Heart right ventricle (tissue), 16 donors: ENCODE measurements around the gene SCP2. TPM values are rescaled to one million over a fixed set of nuclear protein-coding genes. Genes with fewer than 3 reads are reported as not detected.

Experiments
- ATAC-seq, 8 donors: fragments of 200-7000 bp; cut with Tn5 transposase; one replicate each; pipeline ENCODE4 v1.9.1; 2020; ENCODE audit warnings: mild to moderate bottlenecking in 8 of 8, moderate library complexity in 8 of 8, moderate number of reproducible peaks in 1 of 8
- DNase-seq, 2 donors: peaks; one replicate each; pipeline ENCODE4 v3.0.0-alpha.2; 2020
- H3K27ac ChIP-seq, 10 donors: fragments of 200-600 bp; sonication (generic) in 2 of 10; one replicate each; pipeline versions ENCODE4 v1.5.0 to v1.8.0; 2020 to 2022; ENCODE audit warnings: mild to moderate bottlenecking in 3 of 10
- H3K27me3 ChIP-seq, 7 donors: fragments of 200-600 bp; one replicate each; pipeline ENCODE4 v1.8.0; 2021 to 2022; ENCODE audit warnings: mild to moderate bottlenecking in 2 of 7
- H3K36me3 ChIP-seq, 9 donors: fragments of 200-600 bp; sonication (generic) in 1 of 9; one replicate each; pipeline versions ENCODE4 v1.5.0 to v1.8.0; 2020 to 2022; ENCODE audit warnings: mild to moderate bottlenecking in 2 of 9
- H3K4me1 ChIP-seq, 9 donors: fragments of 200-600 bp; sonication (generic) in 1 of 9; one replicate each; pipeline versions ENCODE4 v1.5.0 to v1.8.0; 2020 to 2022; ENCODE audit warnings: mild to moderate bottlenecking in 4 of 9
- H3K4me3 ChIP-seq, 10 donors: fragments of 200-600 bp; sonication (generic) in 2 of 10; one replicate each; pipeline versions ENCODE4 v1.5.0 to v1.8.0; 2020 to 2022; ENCODE audit warnings: mild to moderate bottlenecking in 7 of 10, moderate library complexity in 2 of 10
- H3K9me3 ChIP-seq, 11 donors: fragments of 200-600 bp in 10 of 11; sonication (generic) in 2 of 11; one replicate each; pipeline versions ENCODE4 v1.5.0 to v1.8.0; 2013 to 2022; ENCODE audit warnings: mild to moderate bottlenecking in 2 of 11, control low read depth in 1 of 11, moderate library complexity in 1 of 11
- WGBS, 2 donors: extraction: QIAGEN DNeasy Blood & Tissue Kit; methylation state at CpG; one replicate each; pipeline ENCODE4 v1.1.7; 2013; ENCODE audit warnings: inconsistent platforms in 1 of 2; 5-methylcytosine and 5-hydroxymethylcytosine counted together
- intact Hi-C, 10 donors: fragments of 100-400 bp; cut with DNase I; formaldehyde crosslinking; loops; one replicate each; pipeline versions ENCODE4 v1.11.1 to v1.14.2; 2022
- polyA plus RNA-seq, 2 donors: library from polyadenylated mRNA; stranded (reverse); fragments of 200-250 nt; gene quantifications; one replicate each; pipeline ENCODE4 v1.2.3, GENCODE V29; 2013
- total RNA-seq, 10 donors: library from RNA; stranded (reverse); fragmentation: NEBNext Ultra II Directional in 3 of 10; extraction: Animal tissue kit (Norgen Biotek cat#: 25700) in 3 of 10; gene quantifications; one replicate each; pipeline versions ENCODE4 v1.2.1 to v1.2.4, GENCODE V29; 2021 to 2023
- TF ChIP-seq, protein P1 (sequence below), 9 donors: fragments of 200-600 bp; sonication (generic) in 2 of 9; IDR thresholded peaks; one replicate each; pipeline versions ENCODE4 v1.5.0 to v1.8.0; 2021 to 2022; ENCODE audit warnings: antibody characterized with exemption in 9 of 9, mild to moderate bottlenecking in 5 of 9, moderate library complexity in 1 of 9
- donor health status: Arrhythmogenic right ventricular cardiomyopathy.
- donor health status: ischemic (EF 13 %, LVEDD 7.1; RV severe dilation, severe dysfunction).
- donor health status: healthy with polysubstance abuse.
- donor health status: DM: no; HTN: yes; CAD: no.
- donor health status: DM: no; HTN: no; CAD: no.
- donor health status: ischemic (EF 25% LVEDD 6.9; RV normal size, moderate dysfunction).
- donor health status: ischemic (EF 25% LVEDD 5.7; RV mildly dilated, moderate dysfunction).
- donor health status: healthy.
- donor health status: DM: yes; HTN: yes; CAD: no.
- donor health status: Ischemic cardiomyopathy.
- donor health status: ischemic (EF 35%, LVEDD 5.7; RV mildly dilated, moderate dysfunction).
- donor health status: nonischemic (EF 11% LVEDD 7.7; RV severe dilation, severe dysfunction).
- donor health status: DM: yes; HTN: yes; CAD: no.
- donor health status: PGD.
- donor health status: ischemic (EF 29% LVEDD 5.4; RV normal size, mild dysfunction).
- donor health status: nonischemic (EF 23%, LVEDD 6.1; RV moderate dilation, normal function).

The SCP2 gene
- total and polyA plus RNA-seq, 12 donors: 82.3 to 149 (median 126) TPM

DNA sequence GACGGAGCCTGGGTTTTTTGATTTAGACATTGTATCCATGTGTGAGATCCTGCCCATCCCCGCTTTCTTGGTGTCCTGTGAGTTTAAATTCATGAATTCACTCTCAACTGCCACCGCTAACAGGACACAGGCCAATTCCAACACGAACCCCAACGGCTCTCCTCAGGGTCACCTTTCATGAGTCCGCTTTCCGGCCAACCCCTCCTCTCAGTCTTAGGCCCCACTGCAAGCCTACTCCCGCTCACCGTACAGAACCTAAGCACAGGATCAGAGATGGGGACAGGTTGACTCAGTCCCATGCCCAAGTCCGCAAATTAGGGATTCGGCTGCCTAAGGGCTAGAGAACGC is 238 bp upstream of the SCP2 start:
- peak in 1 of 8 donors; percentile 21 for ATAC-seq
- Histone ChIP-seq H3K4me1 (peaks cover 5 to 30% (median 23%) of the 10 kb centered on the region in 9 donors), H3K9me3 (no peaks in the 10 kb centered on the region), H3K36me3 (peaks cover 0 to 6% (median 0%) of the 10 kb centered on the region in 9 donors), H3K4me3 (peak overlapping the region; percentile 55 to 85 (median 78)), H3K27ac (peak overlapping the region; percentile 76 to 90 (median 87)), H3K27me3 (peaks cover 0 to 2% (median 0%) of the 10 kb centered on the region in 7 donors)
- 9 to 10% methylated on average over 12 of the region's 12 CpGs for WGBS, 2 donors
- intact Hi-C loops: loop anchor here in 2 of 10 donors (5.0 to 10.0 kb wide), 4 partner anchors 202 to 258 kb away; partner anchors contain the start of genes COA7 (in 1 of the 2) and ZYG11B (in 1 of the 2)
- TF ChIP-seq, protein P1, sequence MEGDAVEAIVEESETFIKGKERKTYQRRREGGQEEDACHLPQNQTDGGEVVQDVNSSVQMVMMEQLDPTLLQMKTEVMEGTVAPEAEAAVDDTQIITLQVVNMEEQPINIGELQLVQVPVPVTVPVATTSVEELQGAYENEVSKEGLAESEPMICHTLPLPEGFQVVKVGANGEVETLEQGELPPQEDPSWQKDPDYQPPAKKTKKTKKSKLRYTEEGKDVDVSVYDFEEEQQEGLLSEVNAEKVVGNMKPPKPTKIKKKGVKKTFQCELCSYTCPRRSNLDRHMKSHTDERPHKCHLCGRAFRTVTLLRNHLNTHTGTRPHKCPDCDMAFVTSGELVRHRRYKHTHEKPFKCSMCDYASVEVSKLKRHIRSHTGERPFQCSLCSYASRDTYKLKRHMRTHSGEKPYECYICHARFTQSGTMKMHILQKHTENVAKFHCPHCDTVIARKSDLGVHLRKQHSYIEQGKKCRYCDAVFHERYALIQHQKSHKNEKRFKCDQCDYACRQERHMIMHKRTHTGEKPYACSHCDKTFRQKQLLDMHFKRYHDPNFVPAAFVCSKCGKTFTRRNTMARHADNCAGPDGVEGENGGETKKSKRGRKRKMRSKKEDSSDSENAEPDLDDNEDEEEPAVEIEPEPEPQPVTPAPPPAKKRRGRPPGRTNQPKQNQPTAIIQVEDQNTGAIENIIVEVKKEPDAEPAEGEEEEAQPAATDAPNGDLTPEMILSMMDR (IDR thresholded peaks at IDR 0.05): no peak
- no peak for DNase-seq

DNA sequence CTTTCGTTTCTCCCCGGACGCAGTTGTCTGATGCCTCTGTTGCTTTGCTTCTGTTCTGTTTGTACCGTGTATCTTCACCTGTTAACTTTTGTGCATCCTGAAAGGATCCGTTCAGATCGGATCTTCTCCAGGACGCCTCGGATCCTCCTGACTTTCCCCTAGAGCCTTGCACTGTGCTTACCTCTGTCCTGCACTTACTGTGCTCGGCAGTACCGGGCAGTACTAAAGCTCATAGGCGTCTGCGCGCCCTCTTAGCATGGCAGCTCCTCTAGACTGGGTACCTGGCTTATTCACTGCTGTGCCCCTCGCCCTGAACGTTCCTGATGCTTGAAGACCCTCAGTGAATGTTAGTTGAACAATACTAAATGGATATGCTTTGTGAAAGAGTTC is 934 bp downstream of the SCP2 start:
- no peaks in the 10 kb centered on the region for H3K27me3 ChIP-seq
- TF ChIP-seq, protein P1 (IDR thresholded peaks at IDR 0.05): no peak
- H3K9me3 ChIP-seq: no peaks in the 10 kb centered on the region
- DNase-seq (no peak), ATAC-seq (peak; percentile 4 to 48 (median 32))
- 21 to 23% methylated on average over 15 of the region's 15 CpGs for WGBS, 2 donors
- intact Hi-C loops: loop anchor here in 2 of 10 donors (5.0 to 10.0 kb wide), 4 partner anchors 203 to 257 kb away; partner anchors contain the start of genes COA7 (in 1 of the 2) and ZYG11B (in 1 of the 2)
- peaks cover 5 to 30% (median 23%) of the 10 kb centered on the region in 9 donors for H3K4me1 ChIP-seq
- peak overlapping the region; percentile 55 to 85 (median 78) for H3K4me3 ChIP-seq
- peaks cover 0 to 6% (median 0%) of the 10 kb centered on the region in 9 donors for H3K36me3 ChIP-seq
- peak overlapping the region in 8 of 10 donors; percentile 85 to 90 (median 88) for H3K27ac ChIP-seq

DNA sequence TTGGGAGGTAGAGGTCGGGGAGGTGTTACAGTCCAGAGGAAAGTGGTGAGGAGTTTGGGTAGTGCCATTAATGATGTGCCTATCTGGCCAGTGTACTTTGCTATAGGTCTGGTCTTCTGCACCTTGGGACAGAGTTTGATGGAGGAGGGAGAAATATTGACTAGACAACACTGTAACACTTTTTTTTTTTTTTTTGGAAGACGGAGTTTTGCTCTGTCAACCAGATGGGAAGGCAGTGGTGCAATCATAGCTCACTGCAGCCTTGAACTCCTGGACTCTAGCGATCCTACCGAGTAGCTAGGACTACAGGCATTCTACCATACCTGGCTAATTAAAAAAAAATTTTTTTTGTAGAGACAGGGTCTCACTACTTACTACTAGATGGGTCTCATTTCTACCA is 1.9 kb downstream of the SCP2 start:
- H3K9me3 ChIP-seq: no peaks in the 10 kb centered on the region
- TF ChIP-seq, protein P1 (IDR thresholded peaks at IDR 0.05): no peak
- WGBS, 2 donors: 97 to 99% methylated on average over 4 of the region's 4 CpGs
- H3K36me3 ChIP-seq: peaks cover 0 to 6% (median 0%) of the 10 kb centered on the region in 9 donors
- no peak overlapping the region for H3K4me3 ChIP-seq
- no peak for DNase-seq
- intact Hi-C loops: loop anchor here in 2 of 10 donors (5.0 to 10.0 kb wide), 4 partner anchors 204 to 256 kb away; partner anchors contain the start of genes COA7 (in 1 of the 2) and ZYG11B (in 1 of the 2)
- H3K4me1 ChIP-seq: peaks cover 5 to 30% (median 23%) of the 10 kb centered on the region in 9 donors
- no peaks in the 10 kb centered on the region for H3K27me3 ChIP-seq
- ATAC-seq: no peak
- H3K27ac ChIP-seq: no peak overlapping the region

DNA sequence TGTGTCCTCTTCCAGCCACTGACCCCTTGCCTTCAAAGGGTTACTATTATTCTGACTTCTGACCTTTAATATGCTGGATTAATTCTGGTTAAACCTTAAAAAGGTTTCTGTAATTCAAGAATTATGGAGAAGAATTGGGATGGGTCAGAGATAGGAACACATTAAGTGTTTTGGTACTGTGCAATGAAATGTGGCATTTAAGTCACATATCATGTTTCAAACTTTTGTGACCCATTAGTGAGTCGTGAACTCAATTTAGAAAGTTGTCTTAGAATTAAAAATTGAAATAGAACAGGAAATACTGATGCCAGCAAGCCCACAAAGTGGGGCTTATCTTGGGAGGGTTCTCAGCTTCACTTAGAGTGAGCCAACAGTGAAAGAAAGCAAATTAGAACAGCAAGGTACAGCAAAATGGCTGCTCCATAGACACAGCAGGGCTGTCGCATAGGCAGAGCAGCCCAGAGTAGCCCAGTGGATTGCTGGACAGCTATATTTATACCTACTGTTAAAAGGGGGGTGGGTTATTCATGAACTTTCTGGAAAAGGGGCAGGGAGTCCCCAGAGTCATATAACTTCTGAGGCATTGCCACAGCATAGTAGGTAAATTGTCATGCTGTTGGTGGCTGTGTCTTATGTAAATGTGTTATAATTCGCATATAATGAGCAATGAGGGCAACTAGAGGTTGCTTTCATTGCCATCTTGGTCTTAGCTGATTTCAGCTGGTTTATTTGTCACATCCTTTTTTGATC is 10.5 kb downstream of the SCP2 start:
- H3K9me3 ChIP-seq: no peaks in the 10 kb centered on the region
- 82 to 89% methylated on average over 3 of the region's 3 CpGs for WGBS, 2 donors
- intact Hi-C loops: no loop called here
- TF ChIP-seq, protein P1 (IDR thresholded peaks at IDR 0.05): no peak
- peaks cover 0 to 7% (median 3%) of the 10 kb centered on the region in 9 donors for H3K4me1 ChIP-seq
- no peaks in the 10 kb centered on the region for H3K27me3 ChIP-seq
- H3K27ac ChIP-seq: no peak overlapping the region
- no peak overlapping the region for H3K4me3 ChIP-seq
- peaks cover 0 to 10% (median 0%) of the 10 kb centered on the region in 9 donors for H3K36me3 ChIP-seq
- no peak for ATAC-seq
- DNase-seq: no peak
